T-helper 1 cell treated with Interleukin-12 subunit alpha and Interleukin-12 subunit beta and Interleukin-4 antibody, amounts not matched to agents 30 ng/mL and 1 ng/mL, for 36 hours (primary cell): ENCODE results near the gene RAB44. TPM values are rescaled to one million over a fixed set of nuclear protein-coding genes. Genes with fewer than 3 reads are reported as not detected.
"Not testable (repeated sequence)": the region's sequence is repeated elsewhere in the genome, so short reads cannot be mapped to it uniquely, and the experiment has no call there.

Experiments used
- intact Hi-C: fragments of 100-400 bp; cut with micrococcal nuclease; formaldehyde crosslinking; loops from one replicate; pipeline ENCODE4 v1.15.1; 2024
- total RNA-seq: library from RNA; stranded (reverse); gene quantifications from 2 replicates; pipeline ENCODE4 v1.2.3, GENCODE V29; 2022

Gene RAB44
- total RNA-seq, 1 donor from 2014 or later = 0.20 TPM

DNA sequence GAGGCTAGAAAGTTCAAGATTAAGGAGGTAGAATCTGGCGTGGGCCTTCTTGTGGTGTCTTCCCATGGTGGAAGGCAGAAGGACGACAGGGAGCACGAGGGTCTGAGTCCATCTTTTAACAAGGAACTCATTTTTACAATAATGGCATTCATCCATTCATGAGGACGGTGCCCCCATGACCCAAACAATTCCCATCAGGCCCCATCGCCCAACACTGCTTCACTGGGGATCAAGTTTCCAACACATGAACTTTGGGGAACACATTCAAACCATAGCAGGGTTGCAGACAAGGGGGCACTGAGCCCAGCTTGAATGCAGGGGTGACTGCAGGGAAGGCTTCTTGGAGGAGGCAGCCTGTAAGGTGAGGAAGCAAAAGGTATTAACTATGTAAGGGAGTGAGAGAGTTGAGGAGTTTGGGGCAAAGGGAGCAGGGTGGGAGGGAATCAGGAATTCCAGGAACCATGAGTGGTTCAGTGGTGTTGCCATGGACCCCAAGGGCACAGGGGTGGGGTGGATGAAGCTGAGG lies 5.5 kb downstream of the RAB44 start:
- intact Hi-C loops = no loop called here

DNA sequence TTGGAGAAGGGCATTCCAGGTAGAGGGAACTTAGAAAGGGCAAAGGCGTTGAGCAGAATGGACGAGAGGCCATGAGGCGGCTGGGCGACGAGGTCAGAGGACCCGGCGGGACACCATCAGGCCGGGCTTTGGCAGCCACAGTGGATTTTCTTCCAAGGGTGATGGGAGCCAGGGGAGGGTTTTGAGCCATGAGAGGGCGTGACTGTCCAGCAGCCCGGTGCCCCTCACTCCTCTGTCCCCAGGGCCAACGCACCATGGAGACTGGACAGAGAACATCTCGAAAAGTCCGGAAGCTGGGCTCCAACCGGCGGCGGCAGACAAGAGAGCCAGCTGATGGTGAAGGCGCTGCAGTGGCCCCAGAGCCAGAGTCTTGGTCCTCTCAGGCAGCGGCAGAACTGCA lies 6.4 kb downstream of the RAB44 start:
- intact Hi-C loops = no loop called here

DNA sequence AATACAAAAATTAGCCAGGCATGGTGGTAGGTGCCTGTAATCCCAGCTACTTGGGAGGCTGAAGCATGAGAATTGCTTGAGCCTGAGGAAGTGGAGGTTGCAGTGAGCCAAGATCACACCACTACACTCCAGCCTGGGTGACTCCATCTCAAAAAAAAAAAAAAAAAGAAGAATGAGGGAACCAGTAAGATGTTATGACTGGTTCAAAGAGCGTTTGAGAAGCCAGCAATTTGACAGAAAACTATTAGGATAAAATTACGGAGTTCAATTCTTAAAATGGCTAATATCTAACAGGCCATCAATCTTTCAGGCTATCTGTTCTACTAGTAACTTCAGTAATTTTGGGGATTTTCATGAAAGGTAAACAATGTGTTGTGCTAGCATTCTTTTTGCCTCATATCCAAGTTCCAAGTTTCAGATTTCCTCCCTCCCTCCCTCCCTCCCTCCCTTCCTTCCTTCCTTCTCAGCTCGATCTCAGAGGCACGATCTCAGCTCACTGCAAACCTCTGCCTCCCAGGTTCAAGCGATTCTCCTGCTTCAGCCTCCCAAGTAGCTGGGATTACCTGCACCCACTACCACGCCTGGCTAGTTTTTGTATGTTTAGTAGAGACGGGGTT lies 7.4 kb downstream of the RAB44 start:
- intact Hi-C loops = not testable (repeated sequence)

DNA sequence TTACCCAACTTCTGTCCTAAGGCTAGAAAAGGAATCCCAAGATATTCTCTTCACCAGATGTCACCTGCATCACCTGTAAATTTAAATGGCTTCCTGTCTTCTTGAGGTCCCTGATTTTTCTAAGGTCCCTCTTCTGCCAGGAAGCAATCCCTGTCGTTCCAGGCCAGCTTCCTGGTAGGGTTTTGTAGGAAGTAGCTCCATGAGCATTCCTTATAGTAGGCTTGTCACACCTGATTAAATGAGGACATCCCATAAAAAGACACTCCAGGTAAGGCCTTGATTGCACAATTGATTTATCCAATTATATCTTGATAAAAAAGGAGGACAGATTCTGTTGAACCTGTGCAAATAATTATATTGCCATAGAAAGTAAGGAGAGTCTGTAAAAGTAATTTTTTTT lies 8.7 kb downstream of the RAB44 start:
- intact Hi-C loops = no loop called here

DNA sequence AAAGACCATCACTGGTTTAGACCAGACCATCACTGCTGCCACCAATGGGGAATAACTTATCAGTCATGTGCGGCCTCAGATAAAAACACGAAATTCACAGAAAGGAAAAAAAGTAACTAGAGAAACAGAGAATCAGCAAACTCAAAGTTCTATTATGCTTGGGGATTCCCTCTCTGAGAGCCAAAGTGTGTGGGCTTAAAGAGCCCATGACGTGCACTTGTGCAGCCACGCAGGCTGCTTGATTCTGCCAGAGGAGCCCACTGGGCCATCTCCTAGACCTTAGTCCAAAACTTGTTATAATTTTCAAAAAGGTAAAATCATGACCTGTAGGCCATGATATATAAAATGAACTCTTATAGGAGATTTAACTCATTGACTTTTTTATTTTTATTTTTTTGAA lies 15.2 kb downstream of the RAB44 start:
- intact Hi-C loops = no loop called here

DNA sequence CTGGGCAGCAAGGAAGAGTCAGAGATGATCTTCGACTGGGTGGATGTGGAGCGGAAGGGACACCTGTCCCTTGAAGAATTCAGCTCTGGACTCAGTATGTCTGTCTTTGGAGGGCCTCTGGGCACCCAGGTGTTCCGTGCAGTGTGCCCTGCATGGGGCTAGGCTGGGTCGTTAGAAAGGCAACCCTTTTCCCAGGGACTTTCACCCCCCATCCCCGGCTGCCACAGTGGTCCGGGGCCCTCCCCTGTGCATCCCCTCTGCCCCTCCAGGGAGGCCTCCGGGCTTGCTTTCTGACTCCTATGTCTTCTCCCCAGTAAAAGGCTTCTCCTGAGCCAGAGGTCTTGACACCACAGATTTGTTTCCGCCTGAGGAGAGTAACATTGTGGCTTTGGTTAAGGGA lies 16.2 kb downstream of the RAB44 start:
- intact Hi-C loops = no loop called here

DNA sequence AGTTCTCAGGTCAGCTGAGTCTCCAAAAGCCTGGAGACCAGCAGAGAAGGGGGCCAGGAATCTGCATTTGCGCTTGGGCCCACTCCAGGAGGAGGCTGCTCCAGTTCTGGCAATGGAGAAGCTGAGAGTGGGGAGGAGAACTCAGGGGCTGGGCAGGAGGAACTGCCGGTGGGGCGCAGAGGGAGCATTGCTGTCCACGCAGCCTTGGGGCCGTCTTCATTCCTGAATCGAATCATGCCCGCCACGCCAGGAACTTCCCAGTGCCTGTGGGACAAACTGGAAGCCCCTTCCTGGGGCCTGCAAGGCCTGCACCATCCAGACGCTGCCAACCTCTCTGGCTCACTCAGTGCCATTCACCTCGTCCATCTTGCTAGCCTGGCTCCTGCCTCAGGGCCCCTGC lies 16.9 kb downstream of the RAB44 start:
- intact Hi-C loops = no loop called here

DNA sequence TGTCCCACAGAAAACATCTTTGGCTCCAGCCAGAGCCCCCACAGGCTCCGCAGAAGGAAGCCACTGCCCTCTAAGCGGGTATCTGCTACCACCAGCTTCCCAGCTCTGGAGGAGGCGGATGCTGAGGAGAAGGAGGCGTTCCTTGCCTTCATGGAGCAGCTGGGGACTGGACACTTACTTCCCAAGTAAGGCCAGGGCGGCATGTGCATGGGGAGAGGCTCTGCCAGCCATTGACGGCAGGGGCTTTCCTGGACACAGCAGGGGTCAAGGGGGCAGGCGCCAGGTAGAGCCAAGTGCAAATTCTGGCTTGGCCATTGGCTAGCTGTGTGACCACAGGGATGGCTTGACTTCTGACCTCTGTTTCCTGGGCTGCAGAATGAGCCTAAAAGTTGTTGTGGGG lies 17.8 kb downstream of the RAB44 start:
- intact Hi-C loops = no loop called here

DNA sequence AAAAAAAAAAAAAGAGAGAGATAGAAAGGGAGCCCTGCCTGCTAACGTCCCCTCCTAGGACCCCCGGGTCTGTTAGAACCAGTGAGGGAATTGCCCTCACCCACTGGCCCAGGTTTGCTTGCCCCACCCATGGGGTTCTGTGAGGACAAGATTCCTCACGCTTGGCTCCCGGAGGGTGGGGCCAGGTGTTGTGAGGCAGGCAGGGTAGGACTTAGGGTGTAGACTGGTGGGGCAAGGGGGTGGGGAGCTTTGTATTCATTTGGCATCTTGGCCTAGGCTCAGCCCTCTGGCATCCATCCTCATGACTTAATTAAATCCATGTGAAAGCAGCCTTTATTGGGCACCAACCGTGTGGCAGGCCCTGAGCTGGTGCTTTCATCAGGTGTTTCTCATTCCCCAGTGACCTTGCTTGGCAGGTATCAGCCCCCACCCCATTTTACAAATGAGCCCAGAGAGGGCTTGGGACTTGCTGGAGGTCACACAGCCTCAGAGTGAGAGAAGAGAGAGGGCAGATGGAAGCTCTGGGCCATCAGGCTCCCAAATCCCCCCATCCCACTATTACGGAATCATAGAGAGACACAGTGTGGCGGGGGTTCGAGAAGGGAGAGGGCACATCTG lies 19.0 kb downstream of the RAB44 start:
- intact Hi-C loops = no loop called here

DNA sequence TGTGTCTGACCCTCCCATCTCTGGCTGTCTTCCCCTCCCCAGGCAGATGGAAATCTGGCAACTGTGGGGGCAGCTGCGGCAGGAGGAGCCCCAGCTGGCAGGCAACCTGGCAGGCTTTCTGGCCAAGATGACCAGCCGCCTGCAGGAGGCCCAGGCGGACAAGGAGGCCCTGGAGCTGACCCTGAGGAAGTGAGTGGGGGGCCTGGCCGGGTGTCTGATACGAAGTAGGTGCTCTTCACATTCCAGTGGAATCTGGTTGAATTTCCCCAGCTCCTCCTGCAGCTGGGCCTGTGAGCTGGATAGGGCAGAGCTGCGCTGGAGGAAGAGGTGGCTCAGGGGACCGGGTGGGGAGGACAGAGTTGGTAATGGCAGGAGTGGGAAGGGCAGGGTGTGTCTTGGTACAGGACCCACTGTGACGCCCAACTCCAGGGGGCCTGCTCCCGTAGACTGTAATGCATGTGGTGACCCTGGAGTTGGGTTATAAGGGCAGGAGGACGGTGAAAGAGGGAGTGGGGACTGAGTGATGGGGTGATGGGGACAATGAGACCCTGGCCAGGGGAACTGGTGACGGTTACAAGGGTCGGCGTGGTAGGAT lies 19.7 kb downstream of the RAB44 start:
- intact Hi-C loops = no loop called here

DNA sequence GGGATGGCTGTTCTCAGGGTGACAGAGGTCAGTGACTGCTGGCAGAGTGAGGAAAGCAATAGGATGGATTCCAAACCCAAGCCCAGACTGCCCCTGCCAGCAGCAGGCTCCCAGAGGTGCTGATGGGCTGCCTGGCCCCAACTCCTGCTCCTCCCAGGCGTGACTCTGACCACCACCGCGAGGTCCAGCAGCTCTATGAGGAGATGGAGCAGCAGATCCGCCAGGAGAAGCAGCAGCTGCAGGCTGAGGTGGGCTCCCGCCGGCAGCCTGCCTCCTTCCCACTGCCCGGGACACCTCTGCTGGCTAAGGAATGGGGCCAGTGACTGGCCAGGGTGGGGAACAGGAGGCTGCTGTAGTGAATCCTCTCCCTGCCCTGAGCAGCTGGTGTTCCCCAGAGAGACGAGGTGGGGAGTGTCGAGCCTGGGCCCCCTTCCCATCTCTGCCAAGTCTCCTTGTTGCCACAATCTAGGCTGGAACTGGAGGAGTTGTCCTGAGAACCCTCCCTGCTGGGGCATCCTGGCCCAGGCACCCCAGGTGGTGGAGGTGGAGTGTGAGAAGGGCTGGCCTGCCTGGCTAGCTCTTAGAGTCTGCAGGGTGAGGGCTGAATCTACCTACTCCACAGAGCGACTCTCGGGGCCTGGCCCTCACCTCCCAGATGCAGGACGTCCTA lies 20.4 kb downstream of the RAB44 start:
- intact Hi-C loops = no loop called here

DNA sequence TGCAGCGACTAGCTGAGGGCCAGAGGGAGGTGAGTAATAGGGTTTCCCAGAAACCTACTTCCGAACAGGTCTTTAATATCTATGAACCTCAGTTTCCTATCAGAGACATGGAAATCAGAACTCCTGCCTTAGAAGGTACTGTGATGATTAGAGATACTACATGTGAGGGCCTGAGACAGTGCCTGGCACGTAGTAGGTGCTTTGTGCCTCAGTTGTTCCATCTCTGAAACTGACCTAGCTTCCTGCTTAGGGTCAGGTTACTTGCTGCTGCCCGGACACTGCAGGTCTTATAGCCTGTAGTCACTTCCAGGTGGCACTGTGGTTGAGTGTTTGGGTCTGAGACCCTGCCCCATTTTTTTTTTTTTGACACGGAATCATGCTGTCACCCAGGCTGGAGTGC lies 20.9 kb downstream of the RAB44 start:
- intact Hi-C loops = no loop called here

DNA sequence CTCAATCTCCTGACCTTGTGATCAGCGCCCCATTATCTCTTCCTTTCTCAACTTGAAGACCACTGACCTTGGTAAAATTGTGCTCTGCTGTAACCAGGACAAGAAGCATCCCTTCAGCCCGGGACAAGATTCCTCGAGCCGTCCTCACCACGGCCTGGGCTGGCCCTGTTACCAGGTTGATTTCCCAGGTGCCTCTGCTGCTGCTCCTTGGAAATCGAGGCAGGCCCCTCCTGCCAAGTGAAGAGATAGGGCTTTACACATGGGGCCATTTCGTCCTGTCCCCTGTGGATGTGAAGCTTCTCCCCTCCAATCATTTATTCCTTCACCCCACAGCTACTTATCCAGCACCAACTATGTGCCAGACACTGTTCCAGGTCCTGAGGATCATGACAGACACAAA lies 21.5 kb downstream of the RAB44 start:
- intact Hi-C loops = no loop called here

DNA sequence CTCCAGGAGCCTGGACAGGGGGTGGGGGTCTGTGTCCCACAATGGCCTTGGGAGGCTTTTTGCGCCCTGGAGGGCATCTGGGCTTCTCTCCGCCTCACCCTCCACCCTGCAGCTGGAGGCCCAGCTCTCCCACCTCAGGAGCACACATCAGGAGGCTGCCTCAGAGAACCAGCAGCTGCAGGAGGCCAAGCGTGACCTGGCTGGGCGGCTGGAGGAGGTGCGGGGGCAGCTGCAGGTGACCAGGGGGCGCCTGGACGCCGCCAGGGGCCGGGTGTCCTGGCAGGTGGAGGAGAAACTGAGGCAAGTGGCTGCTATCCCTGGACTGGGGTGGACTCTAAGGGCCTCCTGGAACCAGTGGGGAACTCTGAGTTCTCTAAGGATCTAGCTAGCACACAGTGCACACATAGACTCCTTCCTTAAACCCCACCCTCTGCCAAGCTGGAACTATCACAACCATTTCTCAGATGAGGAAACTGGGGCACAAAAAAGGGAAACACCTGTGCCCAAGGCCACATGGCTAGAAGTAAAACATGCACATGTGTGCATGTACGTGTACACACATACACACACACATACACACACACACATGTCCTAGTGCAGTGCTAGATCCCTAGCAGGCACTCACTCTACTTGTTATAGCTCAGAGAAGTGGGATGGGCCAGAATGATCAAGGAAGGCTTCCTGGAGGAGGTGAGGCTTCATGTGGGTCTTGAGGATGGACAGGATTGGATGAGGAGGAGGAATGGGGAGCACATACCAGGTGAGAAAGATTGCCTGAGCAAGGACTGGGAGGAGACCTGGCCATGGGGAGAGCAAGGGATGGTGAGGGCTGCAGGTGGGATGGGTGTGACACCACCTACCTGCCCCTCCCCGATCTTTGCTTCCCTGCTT lies 22.9 kb downstream of the RAB44 start:
- intact Hi-C loops = no loop called here

DNA sequence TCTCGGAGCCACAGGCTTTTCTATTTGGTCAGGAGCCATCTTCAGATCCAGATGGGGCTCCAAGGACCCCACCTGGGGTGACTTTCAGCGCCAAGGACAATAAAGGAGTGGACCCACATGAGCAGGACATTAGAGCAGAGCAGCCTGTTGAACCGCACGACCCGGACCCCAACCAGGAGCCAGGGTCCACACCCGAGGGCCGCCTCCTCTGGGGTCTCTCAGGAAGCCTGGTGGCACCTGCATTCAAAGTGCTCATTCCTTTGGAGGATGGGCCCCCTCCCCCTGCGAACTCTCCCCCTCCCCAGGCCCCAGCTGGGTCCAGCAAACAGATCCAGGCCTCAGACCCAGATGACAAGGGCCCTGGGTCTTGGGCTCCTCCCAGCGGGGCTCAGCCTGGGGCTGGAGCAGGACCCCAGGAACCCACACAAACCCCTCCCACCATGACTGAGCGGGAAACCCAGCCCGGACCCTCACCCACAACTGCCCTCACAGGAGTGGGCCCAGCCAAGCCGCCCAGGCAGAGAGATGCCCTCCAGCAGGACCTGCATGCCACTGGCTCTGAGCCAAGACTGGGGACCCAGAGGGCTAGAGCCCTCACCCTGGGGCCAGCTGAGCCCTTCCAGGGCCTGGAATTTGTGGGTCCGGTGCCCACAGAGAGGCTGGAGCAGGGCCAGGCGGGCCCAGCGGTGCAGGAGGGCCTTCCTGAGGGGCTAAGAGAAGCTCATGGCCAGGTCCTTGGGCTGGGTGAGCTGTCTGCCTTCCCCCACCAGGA lies 23.9 kb downstream of the RAB44 start:
- intact Hi-C loops = no loop called here

DNA sequence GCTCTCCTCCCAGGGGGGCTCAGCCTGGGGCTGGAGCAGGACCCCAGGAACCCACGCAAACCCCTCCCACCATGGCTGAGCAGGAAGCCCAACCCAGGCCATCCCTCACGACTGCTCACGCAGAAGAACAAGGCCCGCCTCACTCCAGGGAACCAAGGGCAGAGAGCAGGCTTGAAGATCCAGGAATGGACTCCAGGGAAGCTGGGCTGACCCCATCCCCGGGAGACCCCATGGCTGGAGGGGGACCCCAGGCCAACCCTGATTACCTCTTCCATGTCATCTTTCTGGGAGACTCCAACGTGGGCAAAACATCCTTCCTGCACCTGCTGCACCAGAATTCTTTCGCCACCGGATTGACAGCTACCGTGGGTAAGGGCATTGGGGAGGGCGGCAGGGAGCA lies 24.7 kb downstream of the RAB44 start:
- intact Hi-C loops = no loop called here

DNA sequence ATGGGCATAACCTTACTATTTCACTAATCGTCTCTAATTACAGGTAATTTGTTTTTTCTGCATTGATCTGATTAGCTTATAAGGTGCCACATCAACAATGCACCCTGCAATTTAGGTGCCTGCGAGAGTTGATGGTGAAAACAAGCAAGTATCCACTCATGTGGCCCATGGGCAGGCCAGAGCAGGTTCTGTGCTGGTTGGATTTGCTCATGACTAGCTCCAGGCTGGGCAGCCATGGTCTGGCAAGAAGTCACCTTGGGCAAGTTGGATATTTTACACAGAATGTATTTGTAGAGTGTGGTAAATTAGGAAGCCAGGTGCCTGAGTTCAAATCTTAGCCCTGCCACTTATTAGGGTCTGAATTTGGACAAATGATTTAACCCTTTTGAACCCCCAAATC lies 25.3 kb downstream of the RAB44 start:
- intact Hi-C loops = no loop called here

DNA sequence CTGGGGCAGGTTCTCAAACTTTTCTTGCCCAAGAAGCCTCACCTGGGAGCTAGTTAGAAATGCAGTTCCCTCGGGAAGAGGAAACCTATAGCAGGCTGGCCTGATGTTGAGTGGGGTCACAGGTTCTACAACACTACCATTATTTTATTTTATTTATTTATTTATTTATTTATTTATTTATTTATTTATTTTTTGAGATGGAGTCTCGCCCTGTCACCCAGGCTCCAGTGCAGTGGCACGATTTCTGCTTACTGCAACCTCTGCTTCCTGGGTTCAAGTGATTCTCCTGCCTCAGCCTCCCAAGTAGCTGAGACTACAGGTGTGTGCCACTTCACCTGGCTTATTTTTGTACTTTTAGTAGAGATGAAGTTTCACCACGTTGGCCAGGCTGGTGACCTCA lies 26.4 kb downstream of the RAB44 start:
- intact Hi-C loops = loop anchor here (1.0 kb wide), 1 partner anchor 101 kb away; no protein-coding TSS in a partner anchor

DNA sequence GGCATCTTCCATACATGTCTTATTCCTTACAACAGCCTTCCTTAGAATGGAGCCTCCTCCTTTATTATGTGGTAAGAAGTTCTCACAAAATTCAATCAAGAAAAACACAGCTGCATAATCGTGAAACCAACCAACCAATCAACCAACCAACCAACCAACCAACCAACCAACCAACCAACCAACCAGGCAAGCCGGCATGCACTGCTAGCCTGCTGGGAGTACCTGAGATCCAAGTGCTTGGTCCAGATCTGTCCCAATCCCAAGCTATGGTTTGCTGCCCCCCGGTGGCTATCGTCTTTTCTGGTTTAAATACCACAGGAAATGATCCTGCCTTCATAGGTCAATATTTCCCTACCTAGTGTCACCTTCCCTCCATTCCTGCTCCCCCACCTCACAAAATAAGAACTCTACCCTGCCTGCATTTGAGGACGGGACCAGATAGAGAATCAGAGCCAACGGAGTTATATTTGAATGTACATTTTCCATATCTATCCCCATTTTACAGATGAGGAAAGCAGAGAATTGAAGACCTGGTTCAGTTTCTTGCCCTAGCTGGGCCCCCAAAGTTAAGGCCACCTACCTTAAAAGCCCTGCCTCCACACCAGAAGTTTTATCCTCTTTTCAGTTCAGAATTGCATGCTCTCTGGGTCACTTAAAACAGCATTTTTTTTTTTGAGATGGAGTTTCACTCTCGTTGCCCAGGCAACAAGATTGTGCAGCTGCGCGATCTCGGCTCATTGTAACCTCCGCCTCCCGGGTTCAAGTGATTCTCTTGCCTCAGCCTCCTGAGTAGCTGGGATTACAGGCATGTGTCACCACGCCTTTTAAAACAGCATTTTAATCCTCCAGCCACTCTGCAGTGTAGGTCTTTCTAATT lies 27.1 kb downstream of the RAB44 start:
- intact Hi-C loops = loop anchor here (1.0 kb wide), 1 partner anchor 101 kb away; no protein-coding TSS in a partner anchor
